ENCODE results near the gene BGN.

Gene BGN

GRCh38 chrX:153507484-153508178, 12.9 kb downstream of the BGN start:
- peak; percentile 85 for DNase-seq

GRCh38 chrX:153509592-153509991, 14.8 kb downstream of the BGN start:
- DNase-seq, result no peak

GRCh38 chrX:153510383-153510782, 15.6 kb downstream of the BGN start:
- no peak for DNase-seq

- no peak for DNase-seq
Observed at GRCh38 chrX:153511784-153512500, 17.2 kb downstream of the BGN start.

GRCh38 chrX:153512501-153512893, 17.7 kb downstream of the BGN start:
- no peak for DNase-seq

GRCh38 chrX:153513265-153513664, 18.5 kb downstream of the BGN start:
- DNase-seq, result no peak

- DNase-seq, result no peak
Observed at GRCh38 chrX:153514259-153514658, 19.5 kb downstream of the BGN start.

- DNase-seq, result no peak
Observed at GRCh38 chrX:153515435-153515834, 20.7 kb downstream of the BGN start.

GRCh38 chrX:153516073-153516472, 21.3 kb downstream of the BGN start:
- DNase-seq, result no peak

GRCh38 chrX:153517423-153517822, 22.6 kb downstream of the BGN start, which contains the start of gene ATP2B3:
TSS of gene ATP2B3 (plus strand) at chrX:153517642. CDS start at chrX:153536248, 18,606 bp downstream.
- DNase-seq, result no peak

- DNase-seq, result no peak
Observed at GRCh38 chrX:153517946-153518834, 23.4 kb downstream of the BGN start.

- DNase-seq, result no peak
Observed at GRCh38 chrX:153519569-153520286, 24.9 kb downstream of the BGN start.

GRCh38 chrX:153520287-153520917, 25.6 kb downstream of the BGN start:
- no peak for DNase-seq

- DNase-seq, result no peak
Observed at GRCh38 chrX:153521034-153521433, 26.3 kb downstream of the BGN start.

- no peak for DNase-seq
Observed at GRCh38 chrX:153522259-153522658, 27.5 kb downstream of the BGN start.

- DNase-seq, result no peak
Observed at GRCh38 chrX:153523269-153523668, 28.5 kb downstream of the BGN start.

GRCh38 chrX:153524234-153524633, 29.5 kb downstream of the BGN start:
- no peak for DNase-seq

GRCh38 chrX:153525451-153525850, 30.7 kb downstream of the BGN start:
- no peak for DNase-seq

GRCh38 chrX:153526042-153526441, 31.3 kb downstream of the BGN start:
- DNase-seq, result no peak

- DNase-seq, result no peak
Observed at GRCh38 chrX:153526801-153527200, 32.0 kb downstream of the BGN start.

- no peak for DNase-seq
Observed at GRCh38 chrX:153527208-153527607, 32.4 kb downstream of the BGN start.

Measured in T-helper 9 cell (primary cell).